ENCODE results near the gene ATP1A3.

The ATP1A3 gene

GRCh38 chr19:41919948-41920712, 73.9 kb downstream of the ATP1A3 start:
- Histone ChIP-seq H3K4me3 (ENCODE audit: low read length) (no peak overlapping the region), H3K27me3 (ENCODE audit: control insufficient read depth, insufficient read depth, low read length) (peaks cover 73% of the 10 kb centered on the region), H3K9me3 (ENCODE audit: control insufficient read depth, low read length) (no peaks in the 10 kb centered on the region), H3K9ac (ENCODE audit: low read length) (no peak overlapping the region), H3K36me3 (ENCODE audit: control insufficient read depth, insufficient read depth, low read length) (no peaks in the 10 kb centered on the region), H3K4me1 (ENCODE audit: control insufficient read depth, insufficient read depth, low read length) (no peaks in the 10 kb centered on the region)

- Histone ChIP-seq H3K9ac (ENCODE audit: low read length) (no peak overlapping the region), H3K9me3 (ENCODE audit: control insufficient read depth, low read length) (no peaks in the 10 kb centered on the region), H3K36me3 (ENCODE audit: control insufficient read depth, insufficient read depth, low read length) (no peaks in the 10 kb centered on the region), H3K4me3 (ENCODE audit: low read length) (no peak overlapping the region), H3K27me3 (ENCODE audit: control insufficient read depth, insufficient read depth, low read length) (peaks cover 70% of the 10 kb centered on the region), H3K4me1 (ENCODE audit: control insufficient read depth, insufficient read depth, low read length) (no peaks in the 10 kb centered on the region)
Observed at GRCh38 chr19:41918653-41919244, 75.3 kb downstream of the ATP1A3 start.

- Histone ChIP-seq H3K27me3 (ENCODE audit: control insufficient read depth, insufficient read depth, low read length) (peaks cover 74% of the 10 kb centered on the region), H3K9ac (ENCODE audit: low read length) (no peak overlapping the region), H3K4me1 (ENCODE audit: control insufficient read depth, insufficient read depth, low read length) (no peaks in the 10 kb centered on the region), H3K4me3 (ENCODE audit: low read length) (no peak overlapping the region), H3K36me3 (ENCODE audit: control insufficient read depth, insufficient read depth, low read length) (no peaks in the 10 kb centered on the region), H3K9me3 (ENCODE audit: control insufficient read depth, low read length) (no peaks in the 10 kb centered on the region)
Observed at GRCh38 chr19:41918095-41918494, 75.9 kb downstream of the ATP1A3 start.

- Histone ChIP-seq H3K9me3 (ENCODE audit: control insufficient read depth, low read length) (no peaks in the 10 kb centered on the region), H3K9ac (ENCODE audit: low read length) (no peak overlapping the region), H3K4me3 (ENCODE audit: low read length) (no peak overlapping the region), H3K27me3 (ENCODE audit: control insufficient read depth, insufficient read depth, low read length) (peaks cover 72% of the 10 kb centered on the region), H3K4me1 (ENCODE audit: control insufficient read depth, insufficient read depth, low read length) (no peaks in the 10 kb centered on the region), H3K36me3 (ENCODE audit: control insufficient read depth, insufficient read depth, low read length) (no peaks in the 10 kb centered on the region)
Observed at GRCh38 chr19:41917676-41918075, 76.4 kb downstream of the ATP1A3 start.
